Measurements from ENCODE around the gene F7. TPM values are rescaled to one million over a fixed set of nuclear protein-coding genes. Genes with fewer than 3 reads are reported as not detected.

Gene F7
- total and polyA plus RNA-seq, 4 donors, result 0.04 to 0.26 (median 0.14) TPM

DNA sequence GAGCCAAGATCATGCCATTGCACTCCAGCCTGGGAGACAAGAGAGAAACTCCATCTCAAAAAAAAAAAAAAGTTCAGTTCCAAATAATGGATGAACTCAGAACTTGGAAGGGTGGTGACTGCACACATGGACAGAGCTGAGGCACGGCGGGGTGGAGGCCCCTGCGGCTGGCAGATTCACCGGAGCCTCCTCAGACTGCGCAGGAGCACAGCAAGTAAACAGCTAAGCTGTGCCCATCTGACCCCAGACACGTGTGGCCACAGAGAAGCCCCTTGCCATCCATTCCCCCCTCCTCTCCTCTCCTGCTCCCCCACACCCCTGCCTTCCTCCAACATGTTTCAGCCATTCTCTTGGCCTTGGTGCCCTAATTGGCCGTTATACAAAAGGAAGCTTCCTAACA lies 37.3 kb downstream of the F7 start:
- Histone ChIP-seq H3K27me3 (ENCODE audit: control insufficient read depth in 3 of 3, insufficient read depth in 3 of 3, low read length in 2 of 3) (no peaks in the 10 kb centered on the region), H3K9me3 (ENCODE audit: control insufficient read depth in 4 of 4, insufficient read depth in 3 of 4, low read length in 3 of 4) (no peaks in the 10 kb centered on the region), H3K36me3 (ENCODE audit: control insufficient read depth in 4 of 4, insufficient read depth in 4 of 4, low read length in 4 of 4) (peaks cover 0 to 2% (median 0%) of the 10 kb centered on the region in 4 donors), H3K4me1 (ENCODE audit: control insufficient read depth in 5 of 5, insufficient read depth in 5 of 5, low read length in 5 of 5) (peaks cover 0 to 2% (median 0%) of the 10 kb centered on the region in 5 donors), H3K4me3 (no peak overlapping the region), H3K9ac (ENCODE audit: insufficient read depth in 1 of 2, low read length in 2 of 2) (no peak overlapping the region), H3K27ac (ENCODE audit: low read depth in 1 of 2, low read length in 1 of 2) (no peak overlapping the region)
- WGBS, 2 donors, result 83 to 90% methylated on average over 6 to 7 of the region's 7 CpGs
- no peak for ATAC-seq (ENCODE audit: insufficient read depth, low FRiP score)
- DNase-seq, result no peak
- TF ChIP-seq, protein P1, sequence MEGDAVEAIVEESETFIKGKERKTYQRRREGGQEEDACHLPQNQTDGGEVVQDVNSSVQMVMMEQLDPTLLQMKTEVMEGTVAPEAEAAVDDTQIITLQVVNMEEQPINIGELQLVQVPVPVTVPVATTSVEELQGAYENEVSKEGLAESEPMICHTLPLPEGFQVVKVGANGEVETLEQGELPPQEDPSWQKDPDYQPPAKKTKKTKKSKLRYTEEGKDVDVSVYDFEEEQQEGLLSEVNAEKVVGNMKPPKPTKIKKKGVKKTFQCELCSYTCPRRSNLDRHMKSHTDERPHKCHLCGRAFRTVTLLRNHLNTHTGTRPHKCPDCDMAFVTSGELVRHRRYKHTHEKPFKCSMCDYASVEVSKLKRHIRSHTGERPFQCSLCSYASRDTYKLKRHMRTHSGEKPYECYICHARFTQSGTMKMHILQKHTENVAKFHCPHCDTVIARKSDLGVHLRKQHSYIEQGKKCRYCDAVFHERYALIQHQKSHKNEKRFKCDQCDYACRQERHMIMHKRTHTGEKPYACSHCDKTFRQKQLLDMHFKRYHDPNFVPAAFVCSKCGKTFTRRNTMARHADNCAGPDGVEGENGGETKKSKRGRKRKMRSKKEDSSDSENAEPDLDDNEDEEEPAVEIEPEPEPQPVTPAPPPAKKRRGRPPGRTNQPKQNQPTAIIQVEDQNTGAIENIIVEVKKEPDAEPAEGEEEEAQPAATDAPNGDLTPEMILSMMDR (IDR thresholded peaks at IDR 0.05; ENCODE audit: control extremely low read depth, extremely low read depth), result no peak

GRCh38 chr13:113143466-113144254 lies 38.1 kb downstream of the F7 start:
- ATAC-seq (ENCODE audit: insufficient read depth, low FRiP score) (no peak), DNase-seq (no peak)
- TF ChIP-seq, protein P1 (IDR thresholded peaks at IDR 0.05; ENCODE audit: control extremely low read depth, extremely low read depth), result no peak
- no peak overlapping the region for H3K9ac ChIP-seq (ENCODE audit: insufficient read depth in 1 of 2, low read length in 2 of 2)
- peaks cover 0 to 2% (median 0%) of the 10 kb centered on the region in 5 donors for H3K4me1 ChIP-seq (ENCODE audit: control insufficient read depth in 5 of 5, insufficient read depth in 5 of 5, low read length in 5 of 5)
- no peaks in the 10 kb centered on the region for H3K27me3 ChIP-seq (ENCODE audit: control insufficient read depth in 3 of 3, insufficient read depth in 3 of 3, low read length in 2 of 3)
- peaks cover 0 to 2% (median 0%) of the 10 kb centered on the region in 4 donors for H3K36me3 ChIP-seq (ENCODE audit: control insufficient read depth in 4 of 4, insufficient read depth in 4 of 4, low read length in 4 of 4)
- no peak overlapping the region for H3K27ac ChIP-seq (ENCODE audit: low read depth in 1 of 2, low read length in 1 of 2)
- 87% methylated on average over 39 of the region's 39 CpGs for WGBS, 2 donors
- no peak overlapping the region for H3K4me3 ChIP-seq
- H3K9me3 ChIP-seq (ENCODE audit: control insufficient read depth in 4 of 4, insufficient read depth in 3 of 4, low read length in 3 of 4), result no peaks in the 10 kb centered on the region

- Histone ChIP-seq H3K9me3 (ENCODE audit: control insufficient read depth in 4 of 4, insufficient read depth in 3 of 4, low read length in 3 of 4) (no peaks in the 10 kb centered on the region), H3K27ac (ENCODE audit: low read depth in 1 of 2, low read length in 1 of 2) (no peak overlapping the region), H3K4me3 (no peak overlapping the region), H3K4me1 (ENCODE audit: control insufficient read depth in 5 of 5, insufficient read depth in 5 of 5, low read length in 5 of 5) (no peaks in the 10 kb centered on the region), H3K9ac (ENCODE audit: insufficient read depth in 1 of 2, low read length in 2 of 2) (no peak overlapping the region), H3K27me3 (ENCODE audit: control insufficient read depth in 3 of 3, insufficient read depth in 3 of 3, low read length in 2 of 3) (no peaks in the 10 kb centered on the region), H3K36me3 (ENCODE audit: control insufficient read depth in 4 of 4, insufficient read depth in 4 of 4, low read length in 4 of 4) (peaks cover 0 to 2% (median 0%) of the 10 kb centered on the region in 4 donors)
- ATAC-seq (ENCODE audit: insufficient read depth, low FRiP score), result no peak
- no peak for DNase-seq
- 88 to 91% methylated on average over 12 of the region's 12 CpGs for WGBS, 2 donors
- TF ChIP-seq, protein P1 (IDR thresholded peaks at IDR 0.05; ENCODE audit: control extremely low read depth, extremely low read depth), result no peak
These were observed 38.7 kb downstream of the F7 start for GRCh38 chr13:113144255-113144629.
